CD4-positive, alpha-beta T cell treated with Interleukin-12 subunit alpha and Interleukin-12 subunit beta, for 1 hour (primary cell): ENCODE results near the gene ABCA1.
"Not testable (repeated sequence)": the region's sequence is repeated elsewhere in the genome, so short reads cannot be mapped to it uniquely, and the experiment has no call there.

Experiments
- DNase-seq: peaks from one replicate; pipeline ENCODE4 v3.0.0-alpha.2; 2020

Gene ABCA1

GRCh38 chr9:104944356-104944755 lies 16.4 kb upstream of the ABCA1 start:
- no peak for DNase-seq

GRCh38 chr9:104941597-104941996 lies 13.6 kb upstream of the ABCA1 start:
- no peak for DNase-seq

- DNase-seq = no peak
Measured at GRCh38 chr9:104936291-104936690, 8.3 kb upstream of the ABCA1 start.

GRCh38 chr9:104935501-104935810 lies 7.5 kb upstream of the ABCA1 start:
- DNase-seq = not testable (repeated sequence)

- DNase-seq = no peak
Measured at GRCh38 chr9:104934691-104935500, 6.9 kb upstream of the ABCA1 start.

- not testable (repeated sequence) for DNase-seq
Measured at GRCh38 chr9:104933091-104933490, 5.1 kb upstream of the ABCA1 start.

GRCh38 chr9:104931256-104931655 lies 3.3 kb upstream of the ABCA1 start:
- DNase-seq = no peak

GRCh38 chr9:104927216-104927911 lies 591 bp downstream of the ABCA1 start:
- peak; percentile 8 for DNase-seq

GRCh38 chr9:104923740-104924139 lies 4.2 kb downstream of the ABCA1 start:
- DNase-seq = no peak

GRCh38 chr9:104923289-104923688 lies 4.7 kb downstream of the ABCA1 start:
- no peak for DNase-seq

- DNase-seq = not testable (repeated sequence)
Measured at GRCh38 chr9:104922748-104923147, 5.2 kb downstream of the ABCA1 start.

GRCh38 chr9:104921067-104921741 lies 6.8 kb downstream of the ABCA1 start:
- no peak for DNase-seq

- no peak for DNase-seq
Measured at GRCh38 chr9:104915753-104916152, 12.2 kb downstream of the ABCA1 start.

- DNase-seq = no peak
Measured at GRCh38 chr9:104915049-104915448, 12.9 kb downstream of the ABCA1 start.

GRCh38 chr9:104914466-104914865 lies 13.5 kb downstream of the ABCA1 start:
- DNase-seq = no peak

- no peak for DNase-seq
Measured at GRCh38 chr9:104912606-104913005, 15.3 kb downstream of the ABCA1 start.

GRCh38 chr9:104911032-104911607 lies 16.8 kb downstream of the ABCA1 start:
- no peak for DNase-seq

GRCh38 chr9:104907278-104907951 lies 20.5 kb downstream of the ABCA1 start:
- no peak for DNase-seq

GRCh38 chr9:104906441-104907277 lies 21.3 kb downstream of the ABCA1 start:
- no peak for DNase-seq

GRCh38 chr9:104905931-104906330 lies 22.0 kb downstream of the ABCA1 start:
- no peak for DNase-seq

GRCh38 chr9:104905153-104905901 lies 22.6 kb downstream of the ABCA1 start:
- DNase-seq = no peak
